ENCODE results near the gene TMEM170B.

The TMEM170B gene

GRCh38 chr6:11615214-11615602, 77.7 kb downstream of the TMEM170B start:
- H3K4me3 ChIP-seq (ENCODE audit: low read depth, low read length) = no peak overlapping the region
- TF ChIP-seq CTCF (IDR thresholded peaks at IDR 0.05; ENCODE audit: borderline replicate concordance, insufficient read depth, low read depth, low read length) = no peak

GRCh38 chr6:11616200-11616611, 78.7 kb downstream of the TMEM170B start:
- H3K4me3 ChIP-seq (ENCODE audit: low read depth, low read length) = no peak overlapping the region
- no peak for TF ChIP-seq CTCF (IDR thresholded peaks at IDR 0.05; ENCODE audit: borderline replicate concordance, insufficient read depth, low read depth, low read length)

- peak; percentile 30; the same call in 1 of the 2 replicates for TF ChIP-seq CTCF (IDR thresholded peaks at IDR 0.05; ENCODE audit: borderline replicate concordance, insufficient read depth, low read depth, low read length)
- H3K4me3 ChIP-seq (ENCODE audit: low read depth, low read length) = no peak overlapping the region
These were observed 81.0 kb downstream of the TMEM170B start for GRCh38 chr6:11618533-11618932.

- no peak overlapping the region for H3K4me3 ChIP-seq (ENCODE audit: low read depth, low read length)
- no peak for TF ChIP-seq CTCF (IDR thresholded peaks at IDR 0.05; ENCODE audit: borderline replicate concordance, insufficient read depth, low read depth, low read length)
These were observed 83.6 kb downstream of the TMEM170B start for GRCh38 chr6:11621119-11621518.

- TF ChIP-seq CTCF (IDR thresholded peaks at IDR 0.05; ENCODE audit: borderline replicate concordance, insufficient read depth, low read depth, low read length) = no peak
- no peak overlapping the region for H3K4me3 ChIP-seq (ENCODE audit: low read depth, low read length)
These were observed 84.6 kb downstream of the TMEM170B start for GRCh38 chr6:11622156-11622555.

- H3K4me3 ChIP-seq (ENCODE audit: low read depth, low read length) = no peak overlapping the region
These were observed 85.7 kb downstream of the TMEM170B start for GRCh38 chr6:11623272-11623671.

More at GRCh38 chr6:11623272-11623671, 85.7 kb downstream of the TMEM170B start:
- TF ChIP-seq CTCF (IDR thresholded peaks at IDR 0.05; ENCODE audit: borderline replicate concordance, insufficient read depth, low read depth, low read length) = no peak
